ENCODE results near the gene SEMG1. TPM values are rescaled to one million over a fixed set of nuclear protein-coding genes. Genes with fewer than 3 reads are reported as not detected.

Gene SEMG1
- total RNA-seq, 4 donors from 2014 or later = 0.27 TPM; not detected in 3

- no peaks in the 10 kb centered on the region for H3K9me3 ChIP-seq
- DNase-seq = no peak
- 69 to 78% methylated on average over 3 of the region's 3 CpGs for WGBS, 2 donors (ENCODE audit: low coverage in 1 of 2)
- intact Hi-C loops (cut with DNase I; ENCODE audit: low total_unique reads) (no loop called here), in situ Hi-C loops (cut with MboI; ENCODE audit: low pct_ligation_motif_present in 1 of 4, low pct_unique_long_range_greater_than_20kb in 1 of 4, low sequenced_read_pairs in 3 of 4) (no loop called here)
- no peaks in the 10 kb centered on the region for H3K27me3 ChIP-seq
- no peak overlapping the region for H3K4me3 ChIP-seq
- H3K4me1 ChIP-seq = no peaks in the 10 kb centered on the region
- TF ChIP-seq CTCF (IDR thresholded peaks at IDR 0.05) (no peak), POLR2A (IDR thresholded peaks at IDR 0.05) (no peak), POLR2AphosphoS5 (IDR thresholded peaks at IDR 0.05) (no peak), EP300 (IDR thresholded peaks at IDR 0.05; ENCODE audit: low read depth) (no peak)
- no peaks in the 10 kb centered on the region for H3K36me3 ChIP-seq
- H3K27ac ChIP-seq = no peak overlapping the region
Observed at GRCh38 chr20:45189861-45190260, 17.0 kb upstream of the SEMG1 start.

GRCh38 chr20:45191926-45192325 is 14.9 kb upstream of the SEMG1 start:
- no peak for DNase-seq
- no peaks in the 10 kb centered on the region for H3K36me3 ChIP-seq
- no peak overlapping the region for H3K27ac ChIP-seq
- H3K4me3 ChIP-seq = no peak overlapping the region
- no peak for TF ChIP-seq CTCF (IDR thresholded peaks at IDR 0.05)
- TF ChIP-seq POLR2AphosphoS5 (IDR thresholded peaks at IDR 0.05) = no peak
- TF ChIP-seq POLR2A (IDR thresholded peaks at IDR 0.05) = no peak
- TF ChIP-seq EP300 (IDR thresholded peaks at IDR 0.05; ENCODE audit: low read depth) = no peak
- WGBS, 2 donors (ENCODE audit: low coverage in 1 of 2) = 100% methylated on average over 2 to 3 of the region's 3 CpGs
- no peaks in the 10 kb centered on the region for H3K4me1 ChIP-seq
- intact Hi-C loops (cut with DNase I; ENCODE audit: low total_unique reads) (no loop called here), in situ Hi-C loops (cut with MboI; ENCODE audit: low pct_ligation_motif_present in 1 of 4, low pct_unique_long_range_greater_than_20kb in 1 of 4, low sequenced_read_pairs in 3 of 4) (no loop called here)
- no peaks in the 10 kb centered on the region for H3K27me3 ChIP-seq
- no peaks in the 10 kb centered on the region for H3K9me3 ChIP-seq

GRCh38 chr20:45193331-45193730 is 13.5 kb upstream of the SEMG1 start:
- Histone ChIP-seq H3K27ac (no peak overlapping the region), H3K4me3 (no peak overlapping the region), H3K9me3 (no peaks in the 10 kb centered on the region), H3K36me3 (no peaks in the 10 kb centered on the region), H3K4me1 (no peaks in the 10 kb centered on the region), H3K27me3 (no peaks in the 10 kb centered on the region)
- TF ChIP-seq CTCF (IDR thresholded peaks at IDR 0.05) = no peak
- TF ChIP-seq EP300 (IDR thresholded peaks at IDR 0.05; ENCODE audit: low read depth) = no peak
- no peak for TF ChIP-seq POLR2A (IDR thresholded peaks at IDR 0.05)
- no peak for TF ChIP-seq POLR2AphosphoS5 (IDR thresholded peaks at IDR 0.05)
- intact Hi-C loops (cut with DNase I; ENCODE audit: low total_unique reads) = no loop called here
- 92 to 96% methylated on average over 2 of the region's 2 CpGs for WGBS, 2 donors (ENCODE audit: low coverage in 1 of 2)
- DNase-seq = no peak
- in situ Hi-C loops (cut with MboI; ENCODE audit: low pct_ligation_motif_present in 1 of 4, low pct_unique_long_range_greater_than_20kb in 1 of 4, low sequenced_read_pairs in 3 of 4) = no loop called here

GRCh38 chr20:45209924-45210323 is 3.1 kb downstream of the SEMG1 start:
- no peak overlapping the region for H3K27ac ChIP-seq
- DNase-seq = no peak
- H3K9me3 ChIP-seq = no peaks in the 10 kb centered on the region
- peaks cover 16% of the 10 kb centered on the region for H3K27me3 ChIP-seq
- no peak overlapping the region for H3K4me3 ChIP-seq
- TF ChIP-seq POLR2A (IDR thresholded peaks at IDR 0.05) (no peak), EP300 (IDR thresholded peaks at IDR 0.05; ENCODE audit: low read depth) (no peak), CTCF (IDR thresholded peaks at IDR 0.05) (no peak), POLR2AphosphoS5 (IDR thresholded peaks at IDR 0.05) (no peak)
- no peaks in the 10 kb centered on the region for H3K4me1 ChIP-seq
- 93 to 100% methylated on average over 1 of the region's 1 CpG for WGBS, 2 donors (ENCODE audit: low coverage in 1 of 2)
- in situ Hi-C loops (cut with MboI; ENCODE audit: low pct_ligation_motif_present in 1 of 4, low pct_unique_long_range_greater_than_20kb in 1 of 4, low sequenced_read_pairs in 3 of 4) (no loop called here), intact Hi-C loops (cut with DNase I; ENCODE audit: low total_unique reads) (no loop called here)
- H3K36me3 ChIP-seq = no peaks in the 10 kb centered on the region
